Measurements from ENCODE around the gene TLDC2.
"Not testable (repeated sequence)": the region's sequence is repeated elsewhere in the genome, so short reads cannot be mapped to it uniquely, and the experiment has no call there.

- not testable (repeated sequence) for TF ChIP-seq CTCF (IDR thresholded peaks at IDR 0.05; ENCODE audit: poor library complexity); EZH2 (IDR thresholded peaks at IDR 0.05; ENCODE audit: borderline replicate concordance); EZH2phosphoT487 (IDR thresholded peaks at IDR 0.05; ENCODE audit: low read depth, severe bottlenecking, unreplicated experiment)
Observed at GRCh38 chr20:36875093-36875492, 845 bp upstream of the TLDC2 start.

All from hepatocyte (in vitro differentiated cells).